ENCODE data around the gene SLC25A38. TPM values are rescaled to one million over a fixed set of nuclear protein-coding genes. Genes with fewer than 3 reads are reported as not detected.
"Not testable (repeated sequence)": the region's sequence is repeated elsewhere in the genome, so short reads cannot be mapped to it uniquely, and the experiment has no call there.

SLC25A38 gene
- total and polyA plus RNA-seq, 4 donors, result 17.6 to 36.9 (median 29.3) TPM

DNA sequence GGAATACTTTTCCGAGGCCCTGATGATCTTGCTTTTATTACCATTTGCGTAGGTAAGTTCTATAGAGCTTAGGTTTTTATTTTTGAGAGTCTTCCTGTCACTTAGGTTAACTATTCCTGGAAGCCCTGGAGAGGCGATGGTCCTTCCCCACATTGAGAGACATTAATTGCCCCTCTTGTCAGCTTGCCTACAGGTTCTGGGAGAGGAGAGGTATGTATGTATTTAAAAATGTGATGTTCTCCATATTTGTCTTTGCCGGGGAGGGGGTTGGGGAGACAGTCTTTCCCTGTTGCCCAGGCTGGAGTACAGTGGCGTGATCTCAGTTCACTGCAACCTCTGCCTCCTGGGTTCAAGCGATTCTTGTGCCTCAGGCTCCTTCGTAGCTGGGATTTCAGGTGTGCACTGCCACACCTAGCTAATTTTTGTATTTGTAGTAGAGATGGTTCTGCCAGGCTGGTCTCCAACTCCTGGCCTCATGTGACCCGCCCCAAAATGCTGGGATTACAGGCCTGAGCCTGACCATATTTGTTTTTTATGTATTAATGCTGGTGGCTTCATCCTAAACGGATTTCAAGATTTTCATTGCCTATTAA lies 29.6 kb downstream of the SLC25A38 start:
- H3K27ac ChIP-seq (ENCODE audit: low read depth, low read length), result no peak overlapping the region

DNA sequence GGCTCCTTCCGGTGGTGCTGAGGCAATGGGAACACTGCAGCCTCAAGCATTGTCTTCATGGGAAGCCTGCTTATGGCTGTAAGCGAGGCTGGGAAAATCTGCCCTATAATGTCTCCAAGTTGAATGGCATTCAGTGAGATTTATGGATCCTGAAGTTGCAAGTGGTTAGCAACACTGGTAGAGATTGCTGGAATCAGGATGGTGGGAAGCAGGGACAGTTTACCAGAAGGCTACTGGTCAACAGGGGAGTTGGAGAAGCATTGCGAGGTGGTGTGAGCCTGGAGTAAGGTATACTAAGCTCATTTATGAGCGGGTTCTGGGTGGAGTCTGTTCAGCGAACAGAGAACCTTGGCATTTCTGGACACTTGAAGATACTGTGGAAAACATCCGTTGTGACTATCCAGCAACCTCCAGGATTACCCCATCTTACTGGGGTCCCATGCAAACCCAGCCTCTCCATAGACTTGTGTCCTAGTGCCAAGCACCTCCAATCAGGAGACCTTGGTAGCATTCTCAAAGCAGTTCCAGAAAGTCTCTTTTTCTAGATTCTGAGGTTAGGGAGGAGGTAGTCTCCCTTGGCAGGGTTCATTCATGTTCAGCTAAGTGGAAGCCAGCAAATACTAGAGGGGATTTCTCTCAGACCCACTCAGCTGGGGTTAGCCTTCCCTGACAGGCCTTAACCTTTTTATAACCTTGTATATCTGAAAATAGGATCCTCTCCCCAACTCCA lies 30.7 kb downstream of the SLC25A38 start:
- Histone ChIP-seq H3K4me3 (ENCODE audit: low read depth, low read length) (no peak overlapping the region), H3K4me1 (ENCODE audit: control insufficient read depth, insufficient read depth, low read length) (peaks cover 4% of the 10 kb centered on the region), H3K27ac (ENCODE audit: low read depth, low read length) (no peak overlapping the region), H3K27me3 (ENCODE audit: control insufficient read depth, insufficient read depth, low read length) (no peaks in the 10 kb centered on the region), H3K9me3 (ENCODE audit: control insufficient read depth, insufficient read depth, low read length) (no peaks in the 10 kb centered on the region), H3K36me3 (ENCODE audit: control insufficient read depth, insufficient read depth, low read length) (peaks cover 49% of the 10 kb centered on the region)
- WGBS (ENCODE audit: insufficient coverage), result 84% methylated on average over 4 of the region's 6 CpGs
- no peak for DNase-seq (ENCODE audit: low read depth in 4 of 6, low spot score in 6 of 6)

More for the DNA sequence above, 29.6 kb downstream of the SLC25A38 start:
- H3K9me3 ChIP-seq (ENCODE audit: control insufficient read depth, insufficient read depth, low read length), result no peaks in the 10 kb centered on the region
- DNase-seq (ENCODE audit: low read depth in 4 of 6, low spot score in 6 of 6), result no peak
- no peaks in the 10 kb centered on the region for H3K27me3 ChIP-seq (ENCODE audit: control insufficient read depth, insufficient read depth, low read length)
- 94% methylated on average over 7 of the region's 9 CpGs for WGBS (ENCODE audit: insufficient coverage)
- H3K4me3 ChIP-seq (ENCODE audit: low read depth, low read length), result no peak overlapping the region
- peaks cover 56% of the 10 kb centered on the region for H3K36me3 ChIP-seq (ENCODE audit: control insufficient read depth, insufficient read depth, low read length)
- H3K4me1 ChIP-seq (ENCODE audit: control insufficient read depth, insufficient read depth, low read length), result peaks cover 8% of the 10 kb centered on the region

DNA sequence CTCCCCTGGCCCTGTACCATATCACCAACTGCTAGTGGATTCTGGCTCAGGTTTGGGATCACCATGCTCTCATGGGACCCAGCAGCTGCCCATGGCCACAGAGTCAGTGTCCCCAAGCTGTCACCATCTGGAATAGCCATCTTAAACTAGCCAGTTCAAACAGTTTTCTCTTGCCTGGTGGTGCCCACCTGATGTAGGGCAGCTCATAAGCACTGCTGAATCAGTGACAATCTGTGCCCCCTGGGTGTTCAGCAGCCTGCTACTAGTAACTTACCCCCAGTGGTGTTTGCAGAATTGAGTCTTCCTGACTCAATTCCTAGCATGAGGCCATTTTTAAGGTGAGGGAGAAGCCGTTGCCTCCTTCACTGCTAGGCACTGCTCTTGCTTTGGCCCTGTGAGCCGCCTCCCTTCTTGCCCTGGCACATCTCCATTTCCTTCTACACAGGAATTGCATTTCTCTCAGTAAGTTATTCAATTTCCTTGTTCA lies 31.3 kb downstream of the SLC25A38 start:
- WGBS (ENCODE audit: insufficient coverage), result 65% methylated on average over 2 of the region's 2 CpGs
- no peaks in the 10 kb centered on the region for H3K9me3 ChIP-seq (ENCODE audit: control insufficient read depth, insufficient read depth, low read length)
- DNase-seq (ENCODE audit: low read depth in 4 of 6, low spot score in 6 of 6), result no peak
- H3K4me3 ChIP-seq (ENCODE audit: low read depth, low read length), result no peak overlapping the region
- H3K27ac ChIP-seq (ENCODE audit: low read depth, low read length), result no peak overlapping the region
- H3K27me3 ChIP-seq (ENCODE audit: control insufficient read depth, insufficient read depth, low read length), result no peaks in the 10 kb centered on the region
- H3K36me3 ChIP-seq (ENCODE audit: control insufficient read depth, insufficient read depth, low read length), result peaks cover 43% of the 10 kb centered on the region
- peaks cover 4% of the 10 kb centered on the region for H3K4me1 ChIP-seq (ENCODE audit: control insufficient read depth, insufficient read depth, low read length)

DNA sequence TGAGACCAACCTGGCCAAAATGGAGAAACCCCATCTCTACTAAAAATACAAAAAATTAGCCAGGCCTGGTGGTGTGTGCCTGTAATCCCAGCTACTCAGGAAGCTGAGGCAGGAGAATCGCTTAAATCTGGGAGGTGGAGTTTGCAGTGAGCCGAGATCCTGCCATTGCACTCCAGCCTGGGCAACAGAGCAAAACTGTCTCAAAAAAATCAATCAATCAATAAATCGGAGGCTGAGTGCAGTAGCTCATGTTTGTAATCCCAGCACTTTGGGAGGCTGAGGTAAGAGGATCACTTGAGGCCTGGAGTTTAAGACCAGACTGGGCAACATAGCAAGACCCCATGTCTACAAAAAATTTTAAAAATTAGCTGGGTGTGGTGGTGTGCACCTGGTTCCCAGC lies 32.1 kb downstream of the SLC25A38 start:
- not testable (repeated sequence) for DNase-seq (ENCODE audit: low read depth in 4 of 6, low spot score in 6 of 6); H3K27me3 ChIP-seq (ENCODE audit: control insufficient read depth, insufficient read depth, low read length); H3K27ac ChIP-seq (ENCODE audit: low read depth, low read length); H3K4me1 ChIP-seq (ENCODE audit: control insufficient read depth, insufficient read depth, low read length); H3K4me3 ChIP-seq (ENCODE audit: low read depth, low read length); H3K9me3 ChIP-seq (ENCODE audit: control insufficient read depth, insufficient read depth, low read length)
- peaks cover 38% of the 10 kb centered on the region for H3K36me3 ChIP-seq (ENCODE audit: control insufficient read depth, insufficient read depth, low read length)
- WGBS (ENCODE audit: insufficient coverage), result 83% methylated on average over 1 of the region's 3 CpGs

DNA sequence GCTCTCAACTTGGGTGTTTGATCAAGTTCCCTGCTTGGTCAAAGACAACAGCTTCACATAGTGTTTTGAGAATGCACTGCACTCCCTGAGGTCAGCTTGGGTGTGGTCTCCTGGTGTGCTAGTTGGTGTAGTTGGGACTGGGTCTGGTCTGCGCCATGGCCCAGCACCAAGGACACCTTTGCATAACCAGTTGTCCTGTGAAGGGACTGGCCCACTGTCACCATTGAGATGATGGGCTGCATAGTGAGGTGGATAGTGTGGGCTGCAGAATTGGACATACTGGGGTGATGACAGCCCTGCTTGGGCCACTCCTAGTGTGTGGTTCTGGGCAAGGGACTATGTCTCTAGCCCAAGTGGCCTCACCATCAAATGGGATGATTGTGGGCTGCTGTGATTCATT lies 32.8 kb downstream of the SLC25A38 start:
- H3K36me3 ChIP-seq (ENCODE audit: control insufficient read depth, insufficient read depth, low read length), result peaks cover 32% of the 10 kb centered on the region
- DNase-seq (ENCODE audit: low read depth in 4 of 6, low spot score in 6 of 6), result no peak
- H3K27ac ChIP-seq (ENCODE audit: low read depth, low read length), result no peak overlapping the region
- H3K4me3 ChIP-seq (ENCODE audit: low read depth, low read length), result no peak overlapping the region
- H3K27me3 ChIP-seq (ENCODE audit: control insufficient read depth, insufficient read depth, low read length), result no peaks in the 10 kb centered on the region
- H3K9me3 ChIP-seq (ENCODE audit: control insufficient read depth, insufficient read depth, low read length), result no peaks in the 10 kb centered on the region
- 100% methylated on average over 1 of the region's 1 CpG for WGBS (ENCODE audit: insufficient coverage)
- H3K4me1 ChIP-seq (ENCODE audit: control insufficient read depth, insufficient read depth, low read length), result no peaks in the 10 kb centered on the region

DNA sequence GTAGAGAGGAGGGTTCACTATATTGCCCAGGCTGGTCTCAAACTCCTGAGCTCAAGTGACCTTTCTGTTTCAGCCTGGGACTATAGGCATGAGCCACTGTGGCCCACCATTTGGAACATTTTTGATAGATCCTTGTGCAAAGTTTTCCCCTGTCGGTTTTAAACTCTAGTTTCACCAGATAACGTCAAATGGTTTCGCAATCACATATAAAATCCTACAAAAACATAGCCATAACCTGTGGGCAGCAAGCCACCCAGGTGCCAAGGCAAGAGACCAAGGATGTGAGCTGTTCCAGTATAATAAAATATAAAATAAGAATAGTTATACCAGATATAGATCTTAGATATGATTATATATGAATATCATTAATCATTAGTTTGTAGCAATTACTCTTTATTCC lies 33.8 kb downstream of the SLC25A38 start:
- H3K27ac ChIP-seq (ENCODE audit: low read depth, low read length); DNase-seq (ENCODE audit: low read depth in 4 of 6, low spot score in 6 of 6); H3K27me3 ChIP-seq (ENCODE audit: control insufficient read depth, insufficient read depth, low read length); H3K4me1 ChIP-seq (ENCODE audit: control insufficient read depth, insufficient read depth, low read length); H3K4me3 ChIP-seq (ENCODE audit: low read depth, low read length); H3K9me3 ChIP-seq (ENCODE audit: control insufficient read depth, insufficient read depth, low read length): not testable (repeated sequence)
- 76% methylated on average over 3 of the region's 3 CpGs for WGBS (ENCODE audit: insufficient coverage)
- H3K36me3 ChIP-seq (ENCODE audit: control insufficient read depth, insufficient read depth, low read length), result peaks cover 22% of the 10 kb centered on the region

DNA sequence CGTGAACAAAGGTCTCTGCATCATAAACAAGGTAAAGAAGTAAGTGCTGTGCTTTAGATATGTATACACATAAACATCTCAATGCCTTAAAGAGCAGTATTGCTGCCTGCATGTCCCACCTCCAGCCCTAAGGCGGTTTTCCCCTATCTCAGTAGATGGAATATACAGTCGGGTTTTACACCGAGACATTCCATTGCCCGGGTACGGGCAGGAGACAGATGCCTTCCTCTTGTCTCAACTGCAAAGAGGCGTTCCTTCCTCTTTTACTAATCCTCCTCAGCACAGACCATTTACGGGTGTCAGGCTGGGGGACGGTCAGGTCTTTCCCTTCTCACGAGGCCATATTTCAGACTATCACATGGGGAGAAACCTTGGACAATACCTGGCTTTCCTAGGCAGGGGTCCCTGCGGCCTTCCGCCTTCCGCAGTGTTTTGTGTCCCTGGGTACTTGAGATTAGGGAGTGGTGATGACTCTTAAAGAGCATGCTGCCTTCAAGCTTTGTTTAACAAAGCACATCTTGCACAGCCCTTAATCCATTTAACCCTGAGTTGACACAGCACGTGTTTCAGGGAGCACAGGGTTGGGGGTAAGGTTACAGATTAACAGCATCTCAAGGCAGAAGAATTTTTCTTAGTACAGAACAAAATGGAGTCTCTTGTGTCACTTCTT lies 35.5 kb downstream of the SLC25A38 start:
- WGBS (ENCODE audit: insufficient coverage), result no CpG with 5 or more reads among the region's 14 CpGs

DNA sequence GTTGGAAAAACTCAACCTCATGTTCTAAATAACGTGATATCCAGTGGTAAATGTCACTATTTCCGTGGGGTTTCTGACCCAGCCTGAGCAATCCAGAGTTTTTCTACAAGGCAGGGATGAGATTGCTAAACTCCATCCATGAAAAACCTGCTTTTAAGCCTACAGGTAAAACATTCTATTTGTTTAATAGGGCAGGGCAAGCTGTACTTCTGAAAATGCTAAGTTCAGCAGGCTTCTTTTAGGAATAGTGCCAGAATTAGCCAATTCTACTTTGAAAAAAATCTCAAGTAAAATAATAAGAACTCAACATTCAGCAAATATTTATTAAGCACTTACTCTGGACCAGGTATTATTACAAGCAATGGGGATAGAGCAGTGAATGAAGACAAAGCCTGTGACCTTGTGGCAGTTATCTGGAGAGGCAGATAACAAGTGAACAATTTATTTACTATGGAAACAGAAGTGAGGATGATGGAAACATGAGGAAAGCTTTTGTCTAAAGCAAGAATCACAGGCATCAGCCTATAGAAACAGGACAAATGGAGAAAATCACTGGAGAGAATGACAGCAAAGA lies 36.7 kb downstream of the SLC25A38 start:
- H3K9me3 ChIP-seq (ENCODE audit: control insufficient read depth, insufficient read depth, low read length), result no peaks in the 10 kb centered on the region
- no peak overlapping the region for H3K27ac ChIP-seq (ENCODE audit: low read depth, low read length)
- no peak overlapping the region for H3K4me3 ChIP-seq (ENCODE audit: low read depth, low read length)
- H3K27me3 ChIP-seq (ENCODE audit: control insufficient read depth, insufficient read depth, low read length), result no peaks in the 10 kb centered on the region
- DNase-seq (ENCODE audit: low read depth in 4 of 6, low spot score in 6 of 6), result no peak
- WGBS (ENCODE audit: insufficient coverage), result no CpG with 5 or more reads among the region's 2 CpGs
- H3K4me1 ChIP-seq (ENCODE audit: control insufficient read depth, insufficient read depth, low read length), result no peaks in the 10 kb centered on the region
- H3K36me3 ChIP-seq (ENCODE audit: control insufficient read depth, insufficient read depth, low read length), result no peaks in the 10 kb centered on the region

More for the DNA sequence above, 35.5 kb downstream of the SLC25A38 start:
- H3K4me1 ChIP-seq (ENCODE audit: control insufficient read depth, insufficient read depth, low read length); DNase-seq (ENCODE audit: low read depth in 4 of 6, low spot score in 6 of 6); H3K4me3 ChIP-seq (ENCODE audit: low read depth, low read length); H3K9me3 ChIP-seq (ENCODE audit: control insufficient read depth, insufficient read depth, low read length); H3K27me3 ChIP-seq (ENCODE audit: control insufficient read depth, insufficient read depth, low read length); H3K27ac ChIP-seq (ENCODE audit: low read depth, low read length): not testable (repeated sequence)
- H3K36me3 ChIP-seq (ENCODE audit: control insufficient read depth, insufficient read depth, low read length), result peaks cover 10% of the 10 kb centered on the region

DNA sequence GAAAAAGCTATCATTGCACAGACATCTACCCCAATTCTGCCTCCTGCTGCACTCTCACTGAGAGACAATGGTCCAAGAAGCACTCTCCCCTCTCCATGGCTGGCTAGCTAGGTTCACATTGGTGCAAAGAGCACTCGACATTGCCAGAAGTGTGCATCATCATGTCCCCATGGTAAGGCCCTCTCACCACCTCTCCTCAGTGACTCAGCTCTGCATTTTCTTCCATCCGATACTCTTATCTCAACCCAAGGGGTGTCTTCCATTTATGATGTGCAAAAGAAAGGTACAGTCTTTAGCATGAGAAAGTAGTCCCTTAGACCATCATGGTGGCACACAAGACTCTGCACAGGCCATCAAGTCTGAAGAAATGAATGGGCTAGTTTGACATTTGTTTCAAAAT lies 37.4 kb downstream of the SLC25A38 start:
- no peak overlapping the region for H3K4me3 ChIP-seq (ENCODE audit: low read depth, low read length)
- H3K36me3 ChIP-seq (ENCODE audit: control insufficient read depth, insufficient read depth, low read length), result no peaks in the 10 kb centered on the region
- H3K9me3 ChIP-seq (ENCODE audit: control insufficient read depth, insufficient read depth, low read length), result no peaks in the 10 kb centered on the region
- H3K27me3 ChIP-seq (ENCODE audit: control insufficient read depth, insufficient read depth, low read length), result no peaks in the 10 kb centered on the region
- WGBS (ENCODE audit: insufficient coverage), result 100% methylated on average over 1 of the region's 2 CpGs
- DNase-seq (ENCODE audit: low read depth in 4 of 6, low spot score in 6 of 6), result no peak
- H3K27ac ChIP-seq (ENCODE audit: low read depth, low read length), result no peak overlapping the region
- no peaks in the 10 kb centered on the region for H3K4me1 ChIP-seq (ENCODE audit: control insufficient read depth, insufficient read depth, low read length)
